NB4 (cell line): ENCODE results near the gene UNC119B.

ENCODE experiments used
- TF ChIP-seq, protein P1 (sequence below): IDR thresholded peaks from 2 replicates; pipeline ENCODE4 v1.6.1; 2011; ENCODE audit warnings: low read depth, low read length
- TF ChIP-seq, protein P2 (sequence below): IDR thresholded peaks from one replicate; pipeline ENCODE4 v1.5.1; 2012; ENCODE audit warnings: low read depth, low read length

DNA sequence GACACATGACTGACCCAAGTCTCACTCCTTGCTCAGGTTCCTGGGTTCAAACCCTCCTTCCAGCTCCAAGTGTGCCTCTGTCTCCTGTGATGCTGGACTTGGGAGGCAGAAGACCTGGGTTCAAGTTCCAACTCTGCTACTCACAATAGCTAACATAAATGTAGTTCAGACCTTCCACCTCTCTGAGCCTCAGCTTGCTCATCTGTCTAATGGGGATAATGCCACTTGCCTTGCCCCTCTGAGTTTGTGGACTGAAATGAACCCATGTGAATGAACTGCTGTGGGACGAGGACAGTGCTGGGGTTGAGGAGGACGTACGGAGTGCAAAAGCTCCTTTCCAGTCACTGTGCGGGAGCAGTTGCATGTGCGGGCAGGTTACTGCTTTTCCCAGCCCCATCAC lies 56.3 kb downstream of the UNC119B start:
- TF ChIP-seq, protein P1, sequence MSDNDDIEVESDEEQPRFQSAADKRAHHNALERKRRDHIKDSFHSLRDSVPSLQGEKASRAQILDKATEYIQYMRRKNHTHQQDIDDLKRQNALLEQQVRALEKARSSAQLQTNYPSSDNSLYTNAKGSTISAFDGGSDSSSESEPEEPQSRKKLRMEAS, result no peak
- TF ChIP-seq, protein P2, sequence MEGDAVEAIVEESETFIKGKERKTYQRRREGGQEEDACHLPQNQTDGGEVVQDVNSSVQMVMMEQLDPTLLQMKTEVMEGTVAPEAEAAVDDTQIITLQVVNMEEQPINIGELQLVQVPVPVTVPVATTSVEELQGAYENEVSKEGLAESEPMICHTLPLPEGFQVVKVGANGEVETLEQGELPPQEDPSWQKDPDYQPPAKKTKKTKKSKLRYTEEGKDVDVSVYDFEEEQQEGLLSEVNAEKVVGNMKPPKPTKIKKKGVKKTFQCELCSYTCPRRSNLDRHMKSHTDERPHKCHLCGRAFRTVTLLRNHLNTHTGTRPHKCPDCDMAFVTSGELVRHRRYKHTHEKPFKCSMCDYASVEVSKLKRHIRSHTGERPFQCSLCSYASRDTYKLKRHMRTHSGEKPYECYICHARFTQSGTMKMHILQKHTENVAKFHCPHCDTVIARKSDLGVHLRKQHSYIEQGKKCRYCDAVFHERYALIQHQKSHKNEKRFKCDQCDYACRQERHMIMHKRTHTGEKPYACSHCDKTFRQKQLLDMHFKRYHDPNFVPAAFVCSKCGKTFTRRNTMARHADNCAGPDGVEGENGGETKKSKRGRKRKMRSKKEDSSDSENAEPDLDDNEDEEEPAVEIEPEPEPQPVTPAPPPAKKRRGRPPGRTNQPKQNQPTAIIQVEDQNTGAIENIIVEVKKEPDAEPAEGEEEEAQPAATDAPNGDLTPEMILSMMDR, result no peak
